A673 (cell line): ENCODE data around the gene STK10. TPM values are rescaled to one million over a fixed set of nuclear protein-coding genes. Genes with fewer than 3 reads are reported as not detected.

Source experiments
- BruUV-seq: library from RNA; stranded (reverse); fragments of 400-500 nt; replicated peaks from 2 replicates; lab custom pipeline; 2021; lab: Mats Ljungman, UMichigan
- CTCF ChIA-PET: fragments of 300-600 bp; sonication (Branson Sonifier 250); formaldehyde crosslinking; loops from one replicate; lab custom pipeline; 2022; ENCODE audit warnings: antibody characterized with exemption; lab: Charles Lee
- POLR2A ChIA-PET: fragments of 300-600 bp; sonication (Branson Sonifier 250); formaldehyde crosslinking; loops from one replicate; lab custom pipeline; 2022; ENCODE audit warnings: antibody characterized with exemption; ENCODE audit not compliant: low non-redundant PET; lab: Charles Lee
- DNase-seq: peaks from one replicate; pipeline ENCODE4 v3.0.0-alpha.2; 2015; ENCODE audit warnings: low spot score
- H3K27ac ChIP-seq: fragments of 200-600 bp; sonication (generic); 2 replicates; pipeline ENCODE4 v1.5.1; 2016; ENCODE audit warnings: mixed run types, low read depth, mild to moderate bottlenecking, mixed read lengths, antibody characterized with exemption, low read length; ENCODE audit not compliant: poor library complexity, severe bottlenecking
- H3K27me3 ChIP-seq: fragments of 200-600 bp; sonication (generic); replicated peaks from 2 replicates; pipeline ENCODE4 v1.6.1; 2017; ENCODE audit warnings: mixed run types, low read depth, mild to moderate bottlenecking, mixed read lengths, antibody characterized with exemption, low read length; ENCODE audit not compliant: insufficient read depth, poor library complexity
- H3K36me3 ChIP-seq: fragments of 200-600 bp; sonication (generic); 2 replicates; pipeline ENCODE4 v1.6.1; 2016; ENCODE audit warnings: mixed run types, mild to moderate bottlenecking, mixed read lengths, antibody characterized with exemption, low read length; ENCODE audit not compliant: insufficient read depth, poor library complexity, severe bottlenecking
- H3K4me1 ChIP-seq: fragments of 200-600 bp; sonication (generic); 2 replicates; pipeline ENCODE4 v1.6.1; 2017; ENCODE audit warnings: mixed run types, mild to moderate bottlenecking, mixed read lengths, antibody characterized with exemption, low read length; ENCODE audit not compliant: insufficient read depth, poor library complexity, severe bottlenecking
- H3K4me3 ChIP-seq: fragments of 200-600 bp; sonication (generic); 2 replicates; pipeline ENCODE4 v1.5.1; 2016; ENCODE audit warnings: low read depth, mixed run types, mild to moderate bottlenecking, mixed read lengths, low read length; ENCODE audit not compliant: poor library complexity, severe bottlenecking
- H3K9me3 ChIP-seq: fragments of 200-600 bp; sonication (generic); 2 replicates; pipeline ENCODE4 v1.6.1; 2016; ENCODE audit warnings: mixed run types, low read depth, mild to moderate bottlenecking, mixed read lengths, antibody characterized with exemption, low read length; ENCODE audit not compliant: poor library complexity, severe bottlenecking
- EZH2 ChIP-seq: fragments of 200-600 bp; sonication (generic); IDR thresholded peaks from 2 replicates; pipeline ENCODE4 v1.6.1; 2017; ENCODE audit warnings: borderline replicate concordance, low read depth, mild to moderate bottlenecking, mixed read lengths, antibody characterized with exemption, low read length; ENCODE audit not compliant: poor library complexity, severe bottlenecking
- intact Hi-C: fragments of 100-400 bp; cut with micrococcal nuclease; formaldehyde crosslinking; loops from one replicate; pipeline ENCODE4 v1.10.0; 2022; ENCODE audit not compliant: unreplicated experiment
- total RNA-seq: library from RNA; stranded (reverse); gene quantifications from 2 replicates; pipeline ENCODE4 v1.2.3, GENCODE V29; 2021
- TF ChIP-seq, protein P1 (sequence below): fragments of 300-800, 200-600 bp; sonication (generic); conservative IDR thresholded peaks from 2 replicates; pipeline ENCODE4 v1.5.1; 2017; ENCODE audit warnings: low read depth, mild to moderate bottlenecking, antibody characterized with exemption, low read length, moderate library complexity, mixed read lengths

STK10 gene
- total RNA-seq, 1 experiment from 2014 or later = 3.8 TPM

DNA sequence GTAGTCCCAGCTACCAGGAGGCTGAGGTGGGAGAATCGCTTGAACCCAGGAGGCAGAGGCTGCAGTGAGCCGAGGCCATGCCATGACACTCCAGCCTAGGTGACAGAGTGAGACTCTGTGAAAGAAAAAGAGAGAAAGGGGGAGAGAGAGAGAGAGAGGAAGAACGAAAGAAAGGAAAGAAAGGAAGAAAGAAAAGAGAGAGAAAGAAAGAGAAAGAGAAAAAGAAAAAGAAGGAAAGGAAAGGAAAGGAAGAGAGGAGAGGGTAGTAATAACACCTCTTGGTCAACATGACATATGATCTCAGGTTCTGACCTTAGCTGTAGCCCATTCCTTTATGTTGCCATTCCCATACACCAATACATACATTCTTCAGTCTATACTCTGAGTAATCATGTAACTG lies 195.7 kb downstream of the STK10 start:
- Histone ChIP-seq H3K27ac (no peak overlapping the region), H3K9me3 (no peaks in the 10 kb centered on the region), H3K36me3 (peaks cover 4% of the 10 kb centered on the region), H3K4me3 (no peak overlapping the region), H3K27me3 (no peaks in the 10 kb centered on the region), H3K4me1 (no peaks in the 10 kb centered on the region)
- DNase-seq = no peak
- ChIA-PET POLR2A (no interaction called here), CTCF (no interaction called here)
- no TSS peak for BruUV-seq
- TF ChIP-seq EZH2 = no peak
- TF ChIP-seq, protein P1, sequence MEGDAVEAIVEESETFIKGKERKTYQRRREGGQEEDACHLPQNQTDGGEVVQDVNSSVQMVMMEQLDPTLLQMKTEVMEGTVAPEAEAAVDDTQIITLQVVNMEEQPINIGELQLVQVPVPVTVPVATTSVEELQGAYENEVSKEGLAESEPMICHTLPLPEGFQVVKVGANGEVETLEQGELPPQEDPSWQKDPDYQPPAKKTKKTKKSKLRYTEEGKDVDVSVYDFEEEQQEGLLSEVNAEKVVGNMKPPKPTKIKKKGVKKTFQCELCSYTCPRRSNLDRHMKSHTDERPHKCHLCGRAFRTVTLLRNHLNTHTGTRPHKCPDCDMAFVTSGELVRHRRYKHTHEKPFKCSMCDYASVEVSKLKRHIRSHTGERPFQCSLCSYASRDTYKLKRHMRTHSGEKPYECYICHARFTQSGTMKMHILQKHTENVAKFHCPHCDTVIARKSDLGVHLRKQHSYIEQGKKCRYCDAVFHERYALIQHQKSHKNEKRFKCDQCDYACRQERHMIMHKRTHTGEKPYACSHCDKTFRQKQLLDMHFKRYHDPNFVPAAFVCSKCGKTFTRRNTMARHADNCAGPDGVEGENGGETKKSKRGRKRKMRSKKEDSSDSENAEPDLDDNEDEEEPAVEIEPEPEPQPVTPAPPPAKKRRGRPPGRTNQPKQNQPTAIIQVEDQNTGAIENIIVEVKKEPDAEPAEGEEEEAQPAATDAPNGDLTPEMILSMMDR = no peak
- intact Hi-C loops = no loop called here

Other genes with a start within 250 kb of the STK10 start
- 34.9 and 40.2 TPM in 2 replicates for gene FBXW11, start 181.6 kb downstream of the STK10 start, total RNA-seq
- gene EFCAB9, start 5.9 kb upstream of the STK10 start, total RNA-seq = not detected in 2 replicates
- gene UBTD2, start 95.5 kb upstream of the STK10 start, total RNA-seq = 18.3 and 20.0 TPM in 2 replicates